Common myeloid progenitor, CD34-positive (primary cell): ENCODE measurements around the gene KDM4C.

Source experiments
- CTCF ChIA-PET: fragments of 350-600 bp; sonication (Branson Sonifier 250); formaldehyde crosslinking; loops from one replicate; lab custom pipeline; 2021; ENCODE audit warnings: antibody characterized with exemption; lab: Charles Lee
- POLR2A ChIA-PET: fragments of 350-600 bp; sonication (Branson Sonifier 250); formaldehyde crosslinking; loops from one replicate; lab custom pipeline; 2021; ENCODE audit warnings: antibody characterized with exemption; lab: Charles Lee
- DNase-seq, 3 donors: peaks; one replicate each; pipeline versions ENCODE4 v3.0.0 to v3.0.0-alpha.2; 2013
- H3K27ac ChIP-seq, 2 experiments: 1 replicate in 1 of 2; 2 replicates in 1 of 2; pipeline ENCODE4 v1.7.0; 2013; ENCODE audit warnings: inconsistent platforms in 2 of 2, low read length in 2 of 2, mild to moderate bottlenecking in 2 of 2, low read depth in 1 of 2, moderate library complexity in 1 of 2; ENCODE audit not compliant: severe bottlenecking in 2 of 2, insufficient read depth in 1 of 2, poor library complexity in 1 of 2
- H3K27me3 ChIP-seq, 5 experiments: replicated peaks in 2 of 5; 1 replicate in 3 of 5; 2 replicates in 2 of 5; pipeline versions ENCODE4 v1.6.1 to v1.7.0; 2013; ENCODE audit warnings: low read length in 4 of 5, mild to moderate bottlenecking in 2 of 5, moderate library complexity in 2 of 5, inconsistent platforms in 1 of 5; ENCODE audit not compliant: insufficient read depth in 5 of 5, control insufficient read depth in 4 of 5
- H3K36me3 ChIP-seq, 4 experiments: 1 replicate in 2 of 4; 2 replicates in 2 of 4; pipeline versions ENCODE4 v1.6.1 to v1.7.0; 2013; ENCODE audit warnings: low read length in 3 of 4, control low read depth in 1 of 4, mild to moderate bottlenecking in 1 of 4; ENCODE audit not compliant: control insufficient read depth in 4 of 4, insufficient read depth in 4 of 4
- H3K4me1 ChIP-seq, 4 experiments: 1 replicate in 3 of 4; 2 replicates in 1 of 4; pipeline versions ENCODE4 v1.6.1 to v1.7.1; 2013; ENCODE audit warnings: low read length in 3 of 4, mild to moderate bottlenecking in 3 of 4, control low read depth in 1 of 4, inconsistent platforms in 1 of 4, moderate library complexity in 1 of 4; ENCODE audit not compliant: control insufficient read depth in 4 of 4, insufficient read depth in 4 of 4; ENCODE audit errors: control extremely low read depth in 1 of 4
- H3K4me3 ChIP-seq, 7 experiments: 1 replicate in 4 of 7; 2 replicates in 3 of 7; pipeline versions ENCODE4 v1.5.1 to v1.7.0; 2013; ENCODE audit warnings: mild to moderate bottlenecking in 7 of 7, low read length in 6 of 7, moderate library complexity in 6 of 7, inconsistent platforms in 2 of 7, low read depth in 2 of 7, control low read depth in 1 of 7; ENCODE audit not compliant: insufficient read depth in 4 of 7, control insufficient read depth in 1 of 7; ENCODE audit errors: extremely low read depth in 1 of 7
- H3K9me3 ChIP-seq, 5 experiments: 1 replicate in 4 of 5; 2 replicates in 1 of 5; pipeline versions ENCODE4 v1.6.1 to v1.7.1; 2013; ENCODE audit warnings: low read length in 4 of 5, mild to moderate bottlenecking in 2 of 5, inconsistent platforms in 1 of 5, low read depth in 1 of 5, moderate library complexity in 1 of 5; ENCODE audit not compliant: control insufficient read depth in 4 of 5, insufficient read depth in 2 of 5; ENCODE audit errors: control extremely low read depth in 1 of 5
- WGBS: methylation state at CpG from one replicate; pipeline ENCODE4 v1.1.5; 2013; ENCODE audit not compliant: insufficient coverage; 5-methylcytosine and 5-hydroxymethylcytosine counted together

The KDM4C gene

DNA sequence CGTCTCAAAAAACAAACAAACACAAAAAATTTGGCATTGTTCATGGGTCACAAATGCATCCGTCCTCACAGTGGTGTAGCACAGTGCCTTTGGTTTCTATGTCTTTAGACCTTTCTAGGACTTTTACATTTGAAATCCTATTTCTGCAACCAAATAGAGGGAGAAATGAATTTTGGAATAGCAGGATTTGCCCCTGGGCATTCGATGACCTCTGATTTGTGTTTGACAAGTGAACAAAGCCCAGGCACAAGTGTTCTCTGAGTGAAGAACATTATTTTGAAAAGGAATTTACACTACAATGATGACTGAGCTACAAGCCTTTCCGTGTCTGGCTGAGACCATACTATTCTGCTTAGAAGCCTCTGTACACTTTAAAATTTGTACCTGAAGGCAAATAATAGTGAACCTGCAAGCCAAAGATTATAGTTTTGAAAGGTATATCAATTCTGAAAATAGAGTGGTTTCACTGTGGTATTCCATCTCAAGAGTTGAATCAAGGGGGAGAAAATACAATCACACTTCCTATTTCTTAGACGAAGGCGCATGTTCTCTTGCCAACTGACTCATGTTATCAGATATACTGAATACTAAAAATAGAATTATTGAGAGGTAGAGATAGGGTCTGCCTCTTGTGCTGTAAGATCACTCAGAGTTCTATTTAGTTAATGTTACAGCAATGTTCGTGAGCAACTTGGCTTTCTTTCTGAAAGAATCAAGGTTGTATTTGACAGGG is 297.6 kb downstream of the KDM4C start:
- H3K27ac ChIP-seq: no peak overlapping the region
- ChIA-PET CTCF (interaction anchor here (0.6 kb wide), 1 partner anchor 11 kb away, joined by 3 read pairs; no protein-coding TSS in a partner anchor), POLR2A (no interaction called here)
- H3K4me1 ChIP-seq: peaks cover 0 to 20% (median 6%) of the 10 kb centered on the region in 4 experiments
- peaks cover 0 to 8% (median 3%) of the 10 kb centered on the region in 4 experiments for H3K36me3 ChIP-seq
- peak in 2 of 3 donors; percentile 41 to 63 for DNase-seq
- peak overlapping the region in 1 of 7 experiments; percentile 3 for H3K4me3 ChIP-seq
- H3K9me3 ChIP-seq: no peaks in the 10 kb centered on the region
- WGBS: 79% methylated on average over 3 of the region's 7 CpGs
- no peaks in the 10 kb centered on the region for H3K27me3 ChIP-seq

- CTCF ChIA-PET: interaction anchor here (0.6 kb wide), 1 partner anchor 1304 kb away, joined by 3 read pairs; no protein-coding TSS in a partner anchor
- Histone ChIP-seq H3K36me3 (peaks cover 0 to 6% (median 5%) of the 10 kb centered on the region in 4 experiments), H3K9me3 (no peaks in the 10 kb centered on the region), H3K4me3 (no peak overlapping the region), H3K27me3 (no peaks in the 10 kb centered on the region), H3K27ac (no peak overlapping the region), H3K4me1 (peaks cover 0 to 20% (median 6%) of the 10 kb centered on the region in 4 experiments)
- no peak for DNase-seq
- POLR2A ChIA-PET: no interaction called here
Measured at GRCh38 chr9:7056254-7056653, 298.5 kb downstream of the KDM4C start.

- CTCF ChIA-PET: interaction anchor here (1.7 kb wide), 1 partner anchor 149 kb away, joined by 3 read pairs; no protein-coding TSS in a partner anchor
- WGBS: 100% methylated on average over 1 of the region's 3 CpGs
- H3K27ac ChIP-seq: no peak overlapping the region
- peaks cover 0 to 15% (median 6%) of the 10 kb centered on the region in 4 experiments for H3K4me1 ChIP-seq
- no peaks in the 10 kb centered on the region for H3K9me3 ChIP-seq
- no peaks in the 10 kb centered on the region for H3K27me3 ChIP-seq
- DNase-seq: no peak
- peaks cover 0 to 6% (median 3%) of the 10 kb centered on the region in 4 experiments for H3K36me3 ChIP-seq
- POLR2A ChIA-PET: no interaction called here
- H3K4me3 ChIP-seq: no peak overlapping the region
Measured at GRCh38 chr9:7058473-7058872, 300.7 kb downstream of the KDM4C start.

GRCh38 chr9:7067169-7067568 is 309.4 kb downstream of the KDM4C start:
- H3K27ac ChIP-seq: no peak overlapping the region
- H3K9me3 ChIP-seq: no peaks in the 10 kb centered on the region
- H3K27me3 ChIP-seq: no peaks in the 10 kb centered on the region
- H3K4me1 ChIP-seq: peaks cover 0 to 3% (median 0%) of the 10 kb centered on the region in 4 experiments
- ChIA-PET POLR2A (interaction anchor here (0.7 kb wide), 1 partner anchor 479 kb away, joined by 3 read pairs; no protein-coding TSS in a partner anchor), CTCF (interaction anchor here (1.2 to 1.8 kb wide), 2 partner anchors 14 to 123 kb away, joined by 3 to 5 read pairs; no protein-coding TSS in a partner anchor)
- WGBS: 67% methylated on average over 4 of the region's 4 CpGs
- H3K36me3 ChIP-seq: no peaks in the 10 kb centered on the region
- peak; percentile 17 to 83 (median 65) for DNase-seq
- H3K4me3 ChIP-seq: no peak overlapping the region

GRCh38 chr9:7071916-7072315 is 314.1 kb downstream of the KDM4C start:
- no peak for DNase-seq
- POLR2A ChIA-PET: no interaction called here
- WGBS: no CpG with 5 or more reads among the region's 1 CpG

DNA sequence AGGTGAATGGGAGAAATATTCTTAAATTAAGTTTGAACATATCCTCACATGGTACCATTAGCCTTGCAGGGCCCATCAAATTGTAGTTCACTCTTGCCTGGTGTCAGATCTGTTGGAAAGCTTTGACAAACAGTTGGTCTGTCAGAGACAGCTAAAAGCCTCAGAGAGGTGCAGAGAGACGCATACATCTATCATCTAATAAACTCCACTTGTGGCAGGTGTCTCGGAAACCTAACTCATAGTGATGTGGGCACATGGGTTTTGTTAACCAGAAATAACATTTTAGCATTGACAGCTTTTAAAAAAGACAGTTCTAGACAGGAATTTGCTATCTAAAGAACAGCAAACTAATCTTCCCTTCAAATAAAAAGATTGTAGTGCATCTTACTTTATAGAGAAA is 315.9 kb downstream of the KDM4C start:
- no peak for DNase-seq
- no peaks in the 10 kb centered on the region for H3K4me1 ChIP-seq
- no peaks in the 10 kb centered on the region for H3K9me3 ChIP-seq
- H3K27ac ChIP-seq: no peak overlapping the region
- peaks cover 3 to 23% (median 9%) of the 10 kb centered on the region in 4 experiments for H3K36me3 ChIP-seq
- POLR2A ChIA-PET: no interaction called here
- H3K4me3 ChIP-seq: no peak overlapping the region
- CTCF ChIA-PET: interaction anchor here (1.6 to 1.7 kb wide), 2 partner anchors 16 to 21 kb away, joined by 4 to 8 read pairs; no protein-coding TSS in a partner anchor
- H3K27me3 ChIP-seq: no peaks in the 10 kb centered on the region
- no CpG with 5 or more reads among the region's 2 CpGs for WGBS

More at GRCh38 chr9:7071916-7072315, 314.1 kb downstream of the KDM4C start:
- Histone ChIP-seq H3K27ac (no peak overlapping the region), H3K36me3 (peaks cover under 1 to 15% (median 3%) of the 10 kb centered on the region in 4 experiments), H3K4me3 (no peak overlapping the region), H3K4me1 (peaks cover 0 to 3% (median 0%) of the 10 kb centered on the region in 4 experiments), H3K27me3 (no peaks in the 10 kb centered on the region), H3K9me3 (no peaks in the 10 kb centered on the region)
- CTCF ChIA-PET: no interaction called here

- peaks cover 3 to 23% (median 9%) of the 10 kb centered on the region in 4 experiments for H3K36me3 ChIP-seq
- H3K9me3 ChIP-seq: no peaks in the 10 kb centered on the region
- ChIA-PET POLR2A (no interaction called here), CTCF (no interaction called here)
- H3K4me3 ChIP-seq: no peak overlapping the region
- no peak for DNase-seq
- 98% methylated on average over 6 of the region's 7 CpGs for WGBS
- no peak overlapping the region for H3K27ac ChIP-seq
- no peaks in the 10 kb centered on the region for H3K4me1 ChIP-seq
- no peaks in the 10 kb centered on the region for H3K27me3 ChIP-seq
Measured at GRCh38 chr9:7075154-7075553, 317.4 kb downstream of the KDM4C start.
